Skeletal muscle tissue (tissue), 5 donors: ENCODE measurements around the gene CCDC61. TPM values are rescaled to one million over a fixed set of nuclear protein-coding genes. Genes with fewer than 3 reads are reported as not detected.

Experiments used
- H3K27ac ChIP-seq: one replicate; pipeline ENCODE4 v1.7.0; 2013; ENCODE audit warnings: mild to moderate bottlenecking, low read depth, low read length, inconsistent platforms
- H3K27me3 ChIP-seq, 3 donors: one replicate each; pipeline ENCODE4 v1.7.0; 2013; ENCODE audit warnings: low read length in 3 of 3; ENCODE audit not compliant: control insufficient read depth in 3 of 3, insufficient read depth in 3 of 3
- H3K36me3 ChIP-seq, 3 donors: one replicate each; pipeline ENCODE4 v1.7.0; 2013; ENCODE audit warnings: low read length in 3 of 3; ENCODE audit not compliant: control insufficient read depth in 3 of 3, insufficient read depth in 3 of 3
- H3K4me1 ChIP-seq, 3 donors: one replicate each; pipeline ENCODE4 v1.7.0; 2013; ENCODE audit warnings: low read length in 3 of 3, mild to moderate bottlenecking in 3 of 3; ENCODE audit not compliant: control insufficient read depth in 3 of 3, insufficient read depth in 3 of 3
- H3K4me3 ChIP-seq, 3 donors: one replicate each; pipeline ENCODE4 v1.7.0; 2013; ENCODE audit warnings: low read length in 3 of 3
- H3K9ac ChIP-seq, 3 donors: one replicate each; pipeline ENCODE4 v1.7.0; 2013; ENCODE audit warnings: low read length in 3 of 3, mild to moderate bottlenecking in 3 of 3, moderate library complexity in 2 of 3, low read depth in 1 of 3
- H3K9me3 ChIP-seq, 3 donors: one replicate each; pipeline ENCODE4 v1.7.0; 2013; ENCODE audit warnings: low read length in 3 of 3; ENCODE audit not compliant: control insufficient read depth in 3 of 3
- small RNA-seq: library from RNA; depleted of rRNA; stranded (forward); fragments of <200 nt; gene quantifications from one replicate; pipeline ENCODE3, GENCODE V24; 2014
- total RNA-seq: library from RNA; depleted of rRNA; stranded (reverse); fragments of >200 nt; gene quantifications from one replicate; pipeline ENCODE4 v1.2.3, GENCODE V29; 2014
- donor health status: Osteomylitis.

The CCDC61 gene
- total RNA-seq, 1 donor from 2014 or later, result 4.2 TPM

DNA sequence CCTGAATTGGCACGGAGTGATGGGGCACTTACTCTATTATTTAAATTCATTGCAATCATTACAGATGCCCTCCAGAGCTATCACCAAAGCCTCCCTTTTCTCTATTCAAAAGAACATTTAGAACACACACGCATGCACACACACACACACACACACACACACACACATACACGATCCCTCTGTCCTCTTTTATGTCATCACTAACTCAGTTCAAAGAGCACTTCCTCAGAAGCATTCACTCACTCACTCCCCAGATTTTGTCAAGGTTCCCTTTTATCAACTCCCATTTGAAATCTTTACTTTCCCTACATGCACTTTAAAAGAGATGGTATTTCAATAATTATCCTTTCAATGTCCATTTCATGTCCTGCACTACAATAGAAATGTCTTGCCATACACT is 67.9 kb downstream of the CCDC61 start:
- no peak overlapping the region for H3K4me3 ChIP-seq
- no peaks in the 10 kb centered on the region for H3K4me1 ChIP-seq
- no peaks in the 10 kb centered on the region for H3K36me3 ChIP-seq
- H3K27ac ChIP-seq, result no peak overlapping the region
- peaks cover 0 to 6% (median 0%) of the 10 kb centered on the region in 3 donors for H3K9me3 ChIP-seq
- peaks cover 11 to 26% (median 20%) of the 10 kb centered on the region in 3 donors for H3K27me3 ChIP-seq
- H3K9ac ChIP-seq, result no peak overlapping the region

DNA sequence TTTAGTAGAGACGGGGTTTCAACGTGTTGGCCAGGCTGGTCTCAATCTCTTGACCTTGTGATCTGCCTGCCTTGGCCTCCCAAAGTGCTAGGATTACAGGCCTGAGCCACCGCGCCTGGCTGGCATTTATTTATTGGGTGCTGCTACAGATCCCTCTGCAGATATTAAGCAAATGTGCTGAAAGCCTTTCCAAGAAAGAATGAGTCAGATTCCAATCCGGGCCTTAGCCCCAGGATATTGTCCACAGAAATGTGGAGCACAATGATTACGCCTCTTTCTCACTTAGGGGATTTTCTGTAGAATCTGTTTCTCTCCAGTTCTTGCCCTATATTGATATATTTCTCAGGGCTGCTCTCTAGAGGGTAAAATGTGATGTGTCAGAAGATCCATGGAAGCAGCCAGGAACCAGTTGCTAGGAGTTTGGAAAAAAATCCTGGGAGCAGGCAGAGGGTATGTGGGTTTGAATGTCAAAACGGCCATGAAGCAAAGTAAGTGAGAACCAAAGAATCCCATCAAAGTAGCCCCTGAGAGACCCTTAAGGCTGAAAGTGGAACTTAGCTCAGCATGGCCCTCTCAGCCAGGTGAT is 70.3 kb downstream of the CCDC61 start:
- Histone ChIP-seq H3K27me3 (peaks cover 18 to 29% (median 23%) of the 10 kb centered on the region in 3 donors), H3K36me3 (no peaks in the 10 kb centered on the region), H3K4me3 (no peak overlapping the region), H3K4me1 (no peaks in the 10 kb centered on the region), H3K27ac (no peak overlapping the region), H3K9me3 (peaks cover 0 to 2% (median 0%) of the 10 kb centered on the region in 3 donors), H3K9ac (no peak overlapping the region)

DNA sequence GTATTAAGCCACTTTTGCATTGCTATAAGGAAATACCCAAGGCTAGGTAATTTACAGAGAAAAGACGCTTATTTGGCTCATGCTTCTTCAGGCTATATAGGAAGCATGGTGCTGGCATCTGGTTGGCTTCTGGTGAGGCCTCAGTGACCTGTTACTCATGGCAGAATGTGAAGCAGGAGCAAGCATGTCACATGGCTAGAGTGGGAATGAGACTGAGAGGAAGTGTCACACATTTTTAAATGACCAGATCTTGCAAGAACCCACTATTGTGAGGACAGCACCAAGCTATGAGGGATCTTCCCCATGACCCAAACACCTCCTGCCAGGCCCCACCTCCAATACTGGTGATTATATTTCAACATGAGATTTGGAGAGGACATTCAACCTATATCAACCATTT is 71.2 kb downstream of the CCDC61 start:
- Histone ChIP-seq H3K9me3 (no peaks in the 10 kb centered on the region), H3K9ac (no peak overlapping the region), H3K36me3 (no peaks in the 10 kb centered on the region), H3K4me3 (no peak overlapping the region), H3K4me1 (no peaks in the 10 kb centered on the region), H3K27ac (no peak overlapping the region), H3K27me3 (peaks cover 18 to 37% (median 30%) of the 10 kb centered on the region in 3 donors)

DNA sequence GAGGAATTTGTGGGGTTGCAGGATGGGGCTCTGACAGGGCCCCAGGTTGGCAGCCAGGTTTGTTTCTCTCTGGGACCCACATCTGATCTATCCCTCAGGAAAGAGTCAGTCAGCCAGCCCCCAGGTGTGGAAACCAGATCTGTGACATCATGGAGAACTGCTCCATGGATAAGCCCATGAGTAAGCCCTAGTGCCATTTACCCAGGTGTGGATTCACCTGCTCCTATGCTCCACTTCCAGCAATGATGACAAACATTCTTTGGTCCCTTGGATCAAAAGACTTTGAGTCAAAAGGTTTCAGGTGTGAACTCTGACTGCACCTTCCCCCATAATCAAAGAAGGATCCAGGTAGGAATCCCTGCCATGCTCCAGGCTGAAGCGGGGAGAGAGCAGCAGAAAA is 72.4 kb downstream of the CCDC61 start:
- Histone ChIP-seq H3K4me3 (no peak overlapping the region), H3K27me3 (peaks cover 18 to 43% (median 31%) of the 10 kb centered on the region in 3 donors), H3K4me1 (no peaks in the 10 kb centered on the region), H3K9me3 (no peaks in the 10 kb centered on the region), H3K27ac (no peak overlapping the region), H3K9ac (no peak overlapping the region), H3K36me3 (no peaks in the 10 kb centered on the region)

Small RNA genes within 50 kb of the gene (small RNA-seq; reads per million reads assigned to genes)
- 103 reads per million, percentile 96 among the genes with 10 or more reads in this experiment for gene MIR769

Other genes starting within 250 kb of the CCDC61 start
- 8.4 TPM for gene SIX5, start 226.2 kb upstream of the CCDC61 start, total RNA-seq
- gene DMPK, start 213.0 kb upstream of the CCDC61 start, total RNA-seq, result 160 TPM
- gene DMWD, start 202.6 kb upstream of the CCDC61 start, total RNA-seq, result 20.4 TPM
- not detected for gene RSPH6A, start 180.2 kb upstream of the CCDC61 start, total RNA-seq
- 23.5 TPM for gene SYMPK, start 132.3 kb upstream of the CCDC61 start, total RNA-seq
- gene FOXA3, start 131.1 kb upstream of the CCDC61 start, total RNA-seq, result not detected
- gene IRF2BP1, start 109.3 kb upstream of the CCDC61 start, total RNA-seq, result 24.5 TPM
- gene MYPOP, start 92.9 kb upstream of the CCDC61 start, total RNA-seq, result 0.52 TPM
- not detected for gene NANOS2, start 80.7 kb upstream of the CCDC61 start, total RNA-seq
- gene NOVA2, start 21.6 kb upstream of the CCDC61 start, total RNA-seq, result 0.52 TPM
- gene PGLYRP1, start 27.6 kb downstream of the CCDC61 start, total RNA-seq, result 2.1 TPM
- gene IGFL4, start 45.5 kb downstream of the CCDC61 start, total RNA-seq, result 3.1 TPM
- not detected for gene IGFL3, start 129.2 kb downstream of the CCDC61 start, total RNA-seq
- gene IGFL2, start 152.8 kb downstream of the CCDC61 start, total RNA-seq, result not detected
- not detected for gene IGFL1, start 234.3 kb downstream of the CCDC61 start, total RNA-seq